Dermis microvascular lymphatic vessel endothelial cell (primary cell): ENCODE results near the gene RIT1. TPM values are rescaled to one million over a fixed set of nuclear protein-coding genes. Genes with fewer than 3 reads are reported as not detected.

Experiments
- DNase-seq, 2 donors: peaks; one replicate each; pipeline versions ENCODE4 v3.0.0 to v3.0.0-alpha.2; 2010; ENCODE audit warnings: low read depth in 2 of 2
- total RNA-seq: library from RNA; depleted of rRNA; stranded (reverse); fragments of >200 nt; gene quantifications from 2 replicates; pipeline ENCODE4 v1.2.1, GENCODE V29; 2014

Gene RIT1
- total RNA-seq, 1 donor from 2014 or later: 18.2 TPM

- peak; percentile 94 to 96 for DNase-seq
Observed at GRCh38 chr1:155893389-155894142, 17.6 kb downstream of the RIT1 start.

DNA sequence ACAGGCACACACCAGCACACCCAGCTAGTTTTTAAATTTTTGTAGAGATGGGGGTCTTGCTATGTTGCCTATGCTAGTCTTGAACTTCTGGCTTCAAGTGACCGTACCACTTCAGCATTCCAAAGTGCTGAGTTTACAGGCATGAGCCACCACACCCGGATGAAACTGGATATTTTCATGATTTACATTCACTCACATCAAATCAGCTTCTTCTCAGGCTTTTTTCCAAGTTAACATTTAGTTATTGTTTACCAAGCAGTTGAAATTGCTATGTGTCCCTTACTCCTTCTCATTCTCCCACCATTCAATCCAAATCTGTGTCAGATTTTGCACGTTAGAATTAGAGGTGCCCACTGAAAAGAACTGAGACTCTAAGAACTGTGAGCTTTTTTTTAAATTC is 18.4 kb downstream of the RIT1 start:
- DNase-seq: peak in 1 of 2 donors; percentile 71

DNA sequence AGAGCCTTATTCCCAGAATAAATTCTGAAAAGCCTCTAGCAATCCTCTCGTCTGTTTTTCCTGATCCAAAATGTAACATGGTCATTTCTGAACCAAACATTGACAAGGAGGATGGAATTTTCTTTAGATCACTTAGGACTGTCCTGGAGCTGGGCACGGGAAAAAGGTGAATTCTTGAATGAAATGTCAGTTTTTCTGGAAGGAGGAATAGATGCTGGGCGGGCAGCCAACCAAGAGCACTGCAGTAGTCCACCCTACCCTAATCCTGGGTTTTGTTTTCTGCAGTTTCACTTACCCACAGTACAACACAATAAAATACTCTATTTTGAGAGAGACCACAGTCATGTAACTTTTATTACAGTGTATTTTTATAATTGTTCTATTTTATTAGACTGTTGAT is 20.9 kb downstream of the RIT1 start:
- DNase-seq: no peak

GRCh38 chr1:155889566-155889965 is 21.6 kb downstream of the RIT1 start:
- peak in 1 of 2 donors; percentile 30 for DNase-seq

DNA sequence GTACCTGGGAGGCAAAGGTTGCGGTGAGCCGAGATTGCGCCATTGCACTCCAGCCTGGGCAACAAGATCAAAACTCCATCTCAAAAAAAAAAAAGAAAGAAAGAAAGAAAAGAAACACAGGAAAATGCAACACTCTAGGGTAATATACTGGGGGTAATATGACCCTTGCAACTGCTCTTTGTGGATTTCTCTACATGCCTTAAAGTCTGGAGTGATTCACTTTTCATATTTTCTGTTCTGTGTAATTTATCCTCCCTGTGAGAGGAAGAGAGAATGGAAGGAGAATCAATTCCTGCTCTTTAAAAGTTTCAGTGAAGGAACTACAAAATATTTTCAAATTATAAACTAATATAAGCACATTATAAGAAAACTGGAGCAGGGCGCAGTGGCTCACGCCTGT is 22.7 kb downstream of the RIT1 start:
- no peak for DNase-seq

DNA sequence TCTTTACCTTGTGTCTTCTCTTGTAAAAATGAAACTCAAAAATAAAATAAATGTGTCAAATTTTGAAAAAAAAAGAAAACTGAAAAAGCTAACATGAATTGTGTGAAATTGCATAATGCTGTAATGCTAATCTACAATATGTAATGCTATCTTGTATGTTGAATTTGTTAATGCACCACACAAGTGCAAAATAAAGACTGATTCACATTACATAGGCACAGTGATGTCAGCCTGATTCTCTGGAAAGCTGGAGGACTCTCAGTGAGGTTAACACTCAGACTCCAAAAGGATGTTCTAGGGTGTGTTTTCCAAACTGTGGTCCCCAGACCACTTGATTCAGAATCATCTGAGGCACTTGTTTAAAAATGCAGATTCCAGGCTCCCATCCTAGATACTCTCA is 26.2 kb downstream of the RIT1 start:
- no peak for DNase-seq

DNA sequence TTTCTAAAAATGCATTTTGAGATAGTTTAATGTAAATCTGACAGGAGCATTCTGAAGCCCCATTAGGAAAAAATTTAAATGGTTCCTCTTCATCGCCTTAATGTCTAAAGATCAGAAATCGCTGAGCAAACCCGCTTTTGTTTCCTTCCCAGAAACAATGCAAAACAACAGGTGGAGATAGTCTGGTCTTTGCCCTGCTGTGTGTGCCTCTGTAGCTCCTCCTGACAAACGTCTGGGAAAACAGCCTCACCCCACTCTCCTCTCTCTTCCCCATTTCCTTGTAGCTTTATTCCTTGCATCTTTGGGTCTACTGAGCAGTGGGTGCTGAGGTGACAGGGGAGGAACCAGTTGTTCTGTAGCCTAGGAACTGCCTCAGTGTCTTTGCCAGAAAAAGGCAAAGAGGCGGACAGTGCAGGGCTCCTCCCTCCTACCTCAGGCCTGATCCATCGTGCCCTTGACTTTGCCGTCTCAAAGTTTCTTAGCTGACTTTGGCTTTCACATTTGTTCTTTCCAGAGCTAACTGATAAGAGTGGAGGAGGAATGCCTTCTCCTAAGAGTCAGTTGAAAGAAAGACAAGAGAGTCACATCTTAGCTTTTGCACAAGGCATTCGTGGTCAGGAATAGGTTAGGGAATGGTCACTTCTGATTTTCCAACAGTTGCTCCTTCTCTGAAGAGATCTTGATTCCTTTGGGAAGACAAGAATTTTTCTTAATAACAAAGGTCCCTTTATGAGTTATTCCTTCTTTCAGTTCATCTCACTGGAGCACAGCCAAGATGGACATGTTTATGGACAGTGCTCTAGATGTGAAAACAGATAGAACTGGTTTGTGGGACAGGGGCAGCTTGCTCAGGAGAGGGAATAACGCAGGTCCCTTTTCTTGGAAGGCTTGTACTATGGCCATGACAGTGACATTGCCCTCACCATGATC is 26.9 kb downstream of the RIT1 start:
- DNase-seq: no peak

DNA sequence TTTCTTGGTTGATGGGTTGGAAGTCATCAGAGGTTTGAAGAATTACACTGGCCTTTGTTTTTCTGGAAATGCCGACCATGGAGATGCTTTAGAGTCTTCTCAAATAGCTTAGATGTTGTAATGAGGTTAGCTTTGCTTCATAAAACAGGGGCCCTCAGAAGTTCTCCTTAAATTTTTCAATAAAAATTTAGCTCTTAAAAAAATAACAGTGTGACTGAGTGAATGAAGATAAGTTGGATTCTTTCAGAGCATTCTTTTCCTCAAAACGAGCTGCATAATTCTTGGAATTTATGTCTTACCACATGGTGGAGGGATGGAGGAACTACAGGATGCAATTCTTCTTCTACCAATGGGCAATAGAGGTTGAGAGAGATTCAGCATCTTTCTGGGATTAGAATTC is 28.4 kb downstream of the RIT1 start:
- DNase-seq: no peak

DNA sequence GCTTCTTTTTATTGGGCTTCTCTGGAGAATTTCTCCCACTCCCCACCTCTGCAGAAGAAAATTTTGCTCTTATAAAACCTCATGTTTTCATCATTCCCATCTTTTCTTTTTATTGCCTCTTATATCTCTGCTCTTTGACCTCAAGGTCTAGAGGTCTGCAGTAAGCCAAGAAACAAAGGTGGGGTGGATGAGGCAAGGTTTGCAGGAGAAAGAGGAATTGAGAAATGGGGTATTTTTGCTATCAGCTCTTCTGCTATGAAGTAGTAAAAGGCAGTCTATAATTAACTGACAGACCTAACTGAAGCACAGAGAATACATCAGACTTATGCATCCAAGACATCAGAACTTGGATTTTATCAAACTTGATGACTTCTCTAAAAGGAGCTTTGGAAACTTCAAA is 28.9 kb downstream of the RIT1 start:
- no peak for DNase-seq

DNA sequence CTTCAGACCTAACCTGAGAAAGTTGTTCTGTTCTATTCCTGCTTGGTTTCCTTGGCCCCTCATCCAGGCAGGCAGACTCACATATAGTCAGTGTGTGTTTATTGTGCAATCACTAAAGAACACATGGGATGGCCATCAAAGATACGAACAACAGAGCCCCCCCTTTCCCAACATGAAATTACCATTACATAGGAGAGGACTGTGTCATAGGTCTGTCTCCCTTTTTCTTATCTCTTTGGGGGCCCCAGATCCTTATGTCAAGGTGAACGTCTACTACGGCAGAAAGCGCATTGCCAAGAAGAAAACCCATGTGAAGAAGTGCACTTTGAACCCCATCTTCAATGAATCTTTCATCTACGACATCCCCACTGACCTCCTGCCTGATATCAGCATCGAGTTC is 30.2 kb downstream of the RIT1 start:
- no peak for DNase-seq

- no peak for DNase-seq
Observed at GRCh38 chr1:155880251-155880650, 30.9 kb downstream of the RIT1 start.

GRCh38 chr1:155877945-155878344 is 33.2 kb downstream of the RIT1 start:
- no peak for DNase-seq

GRCh38 chr1:155873860-155874259 is 37.3 kb downstream of the RIT1 start:
- peak in 1 of 2 donors; percentile 47 for DNase-seq

DNA sequence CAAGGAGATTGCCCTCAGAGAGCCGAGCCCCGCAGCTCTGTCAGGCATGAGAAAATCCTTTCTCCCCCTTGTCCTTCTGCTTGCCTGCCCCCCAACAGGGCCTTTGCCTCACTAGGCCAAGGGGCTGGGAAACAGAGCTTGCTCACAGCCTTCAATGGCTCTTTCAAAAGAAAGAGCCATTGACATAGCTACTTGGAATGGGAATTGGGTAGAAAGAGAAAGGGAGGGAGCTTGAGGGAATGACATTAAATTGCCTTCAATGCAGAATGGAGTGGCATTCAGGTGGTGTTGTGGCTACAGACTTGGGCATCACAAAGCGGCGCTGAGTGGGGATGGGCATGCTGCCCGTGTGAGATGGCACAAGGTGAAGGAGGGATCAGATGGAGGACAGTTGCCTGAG is 38.6 kb downstream of the RIT1 start:
- no peak for DNase-seq

GRCh38 chr1:155871390-155871789 is 39.8 kb downstream of the RIT1 start:
- peak in 1 of 2 donors; percentile 15 for DNase-seq

DNA sequence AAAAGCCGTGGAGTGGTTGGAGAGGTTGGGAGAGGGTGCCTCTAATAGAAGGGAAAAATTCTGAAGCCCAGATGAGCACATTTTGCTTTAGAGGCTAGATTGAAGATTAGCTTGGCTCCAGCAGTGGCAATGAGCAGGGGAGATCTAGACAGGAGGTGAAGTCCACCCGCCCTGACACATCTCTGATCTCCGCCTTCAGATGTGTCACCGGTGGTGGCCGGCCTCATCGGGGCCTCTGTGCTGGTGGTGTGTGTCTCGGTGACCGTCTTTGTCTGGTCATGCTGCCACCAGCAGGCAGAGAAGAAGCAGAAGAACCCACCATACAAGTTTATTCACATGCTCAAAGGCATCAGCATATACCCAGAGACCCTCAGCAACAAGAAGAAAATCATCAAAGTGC is 43.4 kb downstream of the RIT1 start:
- DNase-seq: no peak

DNA sequence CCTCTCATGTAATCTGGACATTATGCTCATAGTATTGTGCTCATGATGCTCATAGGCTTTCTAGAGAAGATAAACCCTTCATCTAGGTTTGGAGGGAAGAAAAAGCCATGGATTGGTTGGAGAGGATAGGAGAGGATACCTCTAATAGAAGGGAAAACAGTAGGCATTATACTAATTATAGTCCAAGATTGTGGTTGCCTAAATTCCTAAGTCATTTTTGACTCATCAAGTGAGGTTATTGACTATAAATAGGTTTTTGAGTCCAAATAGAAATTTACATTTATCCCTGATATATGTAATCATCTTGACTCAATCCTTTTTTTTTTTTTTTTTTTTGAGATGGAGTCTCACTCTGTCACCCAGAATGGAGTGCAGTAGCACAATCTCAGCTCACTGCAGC is 46.8 kb downstream of the RIT1 start:
- no peak for DNase-seq

- DNase-seq: no peak
Observed at GRCh38 chr1:155861896-155862295, 49.3 kb downstream of the RIT1 start.

GRCh38 chr1:155860970-155861510 is 50.1 kb downstream of the RIT1 start:
- no peak for DNase-seq

DNA sequence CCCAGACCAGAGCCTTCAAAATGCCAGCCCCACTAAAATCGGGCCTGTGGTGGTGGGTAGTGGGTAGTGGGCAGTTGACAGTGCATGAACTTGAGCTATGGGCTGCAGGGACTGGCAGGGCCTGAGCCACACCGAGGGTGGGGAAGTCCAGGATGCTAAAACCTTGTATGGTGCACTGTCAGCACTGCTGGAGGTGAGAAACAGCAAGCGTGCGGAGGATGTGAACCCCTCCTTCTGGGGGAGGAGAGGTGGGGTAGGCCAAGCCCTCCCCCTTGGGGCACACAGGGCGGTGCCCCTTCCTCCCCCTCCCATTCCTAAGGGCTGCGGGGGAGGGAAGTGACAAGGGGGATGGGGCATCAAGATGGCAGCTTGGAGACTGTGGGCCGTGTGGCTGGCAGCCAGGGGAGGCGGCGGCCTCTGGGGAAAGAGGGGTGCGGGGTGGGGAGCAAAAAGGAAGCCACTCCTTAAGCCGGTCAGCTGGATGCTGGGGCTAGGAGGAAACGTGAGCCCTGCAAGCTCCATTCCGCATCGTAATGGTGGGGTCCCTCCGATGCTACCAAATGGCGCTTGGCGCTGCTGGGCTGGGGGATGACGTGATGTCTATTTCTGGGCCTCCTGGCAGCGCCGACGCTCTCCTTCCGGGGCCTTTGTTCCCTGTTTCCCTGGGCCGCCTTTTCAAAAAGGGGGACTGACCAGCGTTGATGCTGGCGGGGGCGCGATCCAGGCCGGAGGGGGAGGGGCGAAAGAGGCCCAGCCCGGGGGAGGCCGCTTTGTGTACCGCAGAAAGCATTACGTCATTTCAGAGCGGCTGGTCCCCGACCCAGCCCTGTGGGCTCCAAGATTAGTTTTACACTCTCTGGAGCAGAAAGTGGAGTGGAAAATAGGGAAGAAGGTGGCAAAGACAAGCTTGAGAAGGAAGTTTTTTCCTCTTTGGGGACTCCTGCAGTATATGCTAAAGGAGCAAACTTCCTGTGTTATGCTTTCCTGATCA is 51.0 kb downstream of the RIT1 start:
- peak; percentile 35 to 77 for DNase-seq

DNA sequence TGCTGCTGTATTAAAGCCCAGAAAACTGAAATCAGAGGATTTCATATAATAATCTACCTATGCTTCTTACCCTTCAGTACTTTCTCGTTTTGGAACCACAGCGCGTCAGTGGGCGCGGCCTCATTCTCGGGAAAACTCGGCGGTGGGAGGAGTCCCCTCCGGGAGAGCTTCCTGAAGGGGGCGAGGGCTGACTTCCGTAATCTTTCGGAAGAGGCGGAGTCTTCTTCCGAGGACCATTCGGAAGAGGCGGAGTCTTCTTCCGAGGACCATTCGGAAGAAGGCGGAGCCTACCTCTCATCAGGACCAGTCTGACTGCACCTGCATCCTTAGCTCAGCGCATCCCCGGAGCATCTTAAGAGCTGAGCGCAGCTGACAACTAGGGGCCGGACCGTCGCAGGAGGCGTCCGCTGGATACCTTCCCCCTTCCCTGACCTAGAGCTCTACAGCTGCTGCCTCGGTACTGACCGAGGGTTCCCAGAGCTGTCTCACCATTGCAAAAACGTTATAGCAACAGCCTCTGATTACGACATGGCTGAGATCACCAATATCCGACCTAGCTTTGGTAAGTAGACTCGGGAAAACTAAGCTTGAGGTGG is 51.8 kb downstream of the RIT1 start, which contains the start of gene SYT11:
TSS of gene SYT11 (plus strand) at position 334 of the 596 bp plus-strand sequence. CDS start at position 529, 195 bp downstream.
- peak; percentile 91 to 94 for DNase-seq
